SK-N-SH (cell line): ENCODE data around the gene ERGIC1. TPM values are rescaled to one million over a fixed set of nuclear protein-coding genes. Genes with fewer than 3 reads are reported as not detected.

Experiments
- CTCF ChIA-PET: fragments of 300-600, 350-600 bp; formaldehyde crosslinking; extraction: SDS; loops from one replicate; lab custom pipeline; 2021; lab: Yijun Ruan, JAX
- POLR2A ChIA-PET: fragments of 350-600 bp; sonication (Branson Sonifier 250); formaldehyde crosslinking; extraction: SDS; loops from one replicate; lab custom pipeline; 2020; ENCODE audit warnings: antibody characterized with exemption, inconsistent platforms; lab: Yijun Ruan, JAX
- DNase-seq: peaks from one replicate; pipeline ENCODE4 v3.0.0; 2012
- H2AFZ ChIP-seq: fragments of 200-600 bp; sonication (generic); 2 replicates; pipeline ENCODE4 v1.8.1; 2016; ENCODE audit warnings: antibody characterized with exemption, mild to moderate bottlenecking, low read depth
- H3F3A ChIP-seq: fragments of 200-600 bp; sonication (generic); replicated peaks from 2 replicates; pipeline ENCODE3; 2016; ENCODE audit warnings: antibody characterized with exemption, mild to moderate bottlenecking; ENCODE audit not compliant: insufficient read depth
- H3K27ac ChIP-seq, 2 experiments: fragments of 200-500 bp in 1 of 2; fragments of 200-600 bp in 1 of 2; sonication (Bioruptor generic) in 1 of 2; sonication (generic), shearing (Covaris generic) in 1 of 2; 2 replicates each; pipeline versions ENCODE4 v1.5.1 to v1.6.1; 2014 to 2016; ENCODE audit warnings: low read depth in 2 of 2, inconsistent platforms in 1 of 2, low read length in 1 of 2, mild to moderate bottlenecking in 1 of 2, mixed read lengths in 1 of 2
- H3K27me3 ChIP-seq: fragments of 200-600 bp; sonication (generic), shearing (Covaris generic); 2 replicates; pipeline ENCODE4 v1.6.1; 2016; ENCODE audit warnings: mixed run types; ENCODE audit not compliant: insufficient read depth
- H3K36me3 ChIP-seq, 2 experiments: fragments of 200-500 bp in 1 of 2; fragments of 200-600 bp in 1 of 2; sonication (Bioruptor generic) in 1 of 2; sonication (generic) in 1 of 2; replicated peaks in 1 of 2; 2 replicates each; pipeline versions ENCODE3 to v1.5.1; 2014 to 2016; ENCODE audit warnings: low read length in 1 of 2, mild to moderate bottlenecking in 1 of 2; ENCODE audit not compliant: insufficient read depth in 2 of 2, control insufficient read depth in 1 of 2
- H3K4me1 ChIP-seq, 2 experiments: fragments of 200-500 bp in 1 of 2; fragments of 200-600 bp in 1 of 2; sonication (Bioruptor generic) in 1 of 2; sonication (generic), shearing (Covaris generic) in 1 of 2; 2 replicates each; pipeline versions ENCODE4 v1.5.1 to v1.6.1; 2014 to 2016; ENCODE audit warnings: low read depth in 1 of 2, low read length in 1 of 2, mixed run types in 1 of 2; ENCODE audit not compliant: insufficient read depth in 2 of 2, control insufficient read depth in 1 of 2
- H3K4me2 ChIP-seq: fragments of 200-600 bp; sonication (generic), shearing (Covaris generic); 2 replicates; pipeline ENCODE4 v1.6.1; 2017; ENCODE audit warnings: mixed run types
- H3K4me3 ChIP-seq, 2 experiments: fragments of 200-500 bp in 1 of 2; fragments of 200-600 bp in 1 of 2; sonication (Bioruptor generic) in 1 of 2; sonication (generic), shearing (Covaris generic) in 1 of 2; 2 replicates each; pipeline versions ENCODE4 v1.5.1 to v1.8.1; 2014 to 2016; ENCODE audit warnings: low read depth in 2 of 2, inconsistent platforms in 1 of 2, low read length in 1 of 2, mild to moderate bottlenecking in 1 of 2, mixed read lengths in 1 of 2, moderate library complexity in 1 of 2
- H3K79me2 ChIP-seq: fragments of 200-600 bp; sonication (generic); 2 replicates; pipeline ENCODE4 v1.8.1; 2017; ENCODE audit warnings: mild to moderate bottlenecking; ENCODE audit not compliant: insufficient read depth
- H3K9ac ChIP-seq: fragments of 200-600 bp; sonication (generic); 2 replicates; pipeline ENCODE4 v1.6.1; 2017; ENCODE audit warnings: mixed run types
- H3K9me2 ChIP-seq: fragments of 200-600 bp; sonication (generic); 2 replicates; pipeline ENCODE4 v1.6.1; 2017; ENCODE audit warnings: mixed run types
- H3K9me3 ChIP-seq: fragments of 200-600 bp; sonication (generic); 2 replicates; pipeline ENCODE4 v1.6.1; 2017; ENCODE audit warnings: mixed run types, mild to moderate bottlenecking, moderate library complexity
- H4K20me1 ChIP-seq: fragments of 200-600 bp; sonication (generic); 2 replicates; pipeline ENCODE4 v1.6.1; 2017; ENCODE audit warnings: mild to moderate bottlenecking, mixed run types; ENCODE audit not compliant: insufficient read depth
- CHD2 ChIP-seq: fragments of 150-350 bp; IDR thresholded peaks from 2 replicates; pipeline ENCODE4 v1.6.1; 2018; ENCODE audit warnings: low read length; ENCODE audit not compliant: partially characterized antibody
- ELF1 ChIP-seq: IDR thresholded peaks from 2 replicates; pipeline ENCODE4 v1.4.0; 2012
- EP300 ChIP-seq, 2 experiments: IDR thresholded peaks; 2 replicates each; pipeline versions ENCODE4 v1.4.0 to v1.6.1; 2012; ENCODE audit warnings: borderline replicate concordance in 1 of 2, low read depth in 1 of 2, low read length in 1 of 2
- FOSL2 ChIP-seq: IDR thresholded peaks from 2 replicates; pipeline ENCODE4 v1.4.0; 2012; ENCODE audit warnings: low read depth, mild to moderate bottlenecking, moderate library complexity, borderline replicate concordance
- FOXJ3 ChIP-seq: sonication (generic); formaldehyde crosslinking; IDR thresholded peaks from 2 replicates; pipeline ENCODE4 v1.5.1; 2020; ENCODE audit warnings: mild to moderate bottlenecking, missing genetic modification reagents
- GABPA ChIP-seq: IDR thresholded peaks from 2 replicates; pipeline ENCODE4 v1.4.0; 2012; ENCODE audit warnings: low read depth, mild to moderate bottlenecking
- GATA2 ChIP-seq: sonication (generic); formaldehyde crosslinking; IDR thresholded peaks from 2 replicates; pipeline ENCODE4 v1.5.0; 2020; ENCODE audit warnings: mild to moderate bottlenecking, missing genetic modification reagents
- NRF1 ChIP-seq: IDR thresholded peaks from 2 replicates; pipeline ENCODE4 v1.6.1; 2012; ENCODE audit warnings: low read depth, mild to moderate bottlenecking, low read length
- POLR2AphosphoS5 ChIP-seq: IDR thresholded peaks from 2 replicates; pipeline ENCODE4 v1.6.1; 2012; ENCODE audit warnings: low read depth, low read length
- RAD21 ChIP-seq: IDR thresholded peaks from 2 replicates; pipeline ENCODE4 v1.6.1; 2012; ENCODE audit warnings: mild to moderate bottlenecking, low read length
- RCOR1 ChIP-seq: fragments of 150-350 bp; IDR thresholded peaks from 2 replicates; pipeline ENCODE4 v1.6.1; 2017; ENCODE audit warnings: antibody characterized with exemption, low read length
- RFX5 ChIP-seq: IDR thresholded peaks from 2 replicates; pipeline ENCODE4 v1.6.1; 2012; ENCODE audit warnings: mild to moderate bottlenecking, improper control_type of control experiment, low read length
- RXRA ChIP-seq: IDR thresholded peaks from 2 replicates; pipeline ENCODE4 v1.4.0; 2012; ENCODE audit warnings: low read depth, mild to moderate bottlenecking, borderline replicate concordance
- SIN3A ChIP-seq: IDR thresholded peaks from 2 replicates; pipeline ENCODE4 v1.6.1; 2012; ENCODE audit warnings: low read depth, mild to moderate bottlenecking, low read length, moderate library complexity, borderline replicate concordance
- SMC3 ChIP-seq: IDR thresholded peaks from 2 replicates; pipeline ENCODE4 v1.6.1; 2012; ENCODE audit warnings: low read depth, low read length, improper control_type of control experiment
- TEAD4 ChIP-seq: IDR thresholded peaks from 2 replicates; pipeline ENCODE4 v1.4.0; 2012; ENCODE audit warnings: mild to moderate bottlenecking, borderline replicate concordance; ENCODE audit not compliant: insufficient read depth
- USF1 ChIP-seq: IDR thresholded peaks from 2 replicates; pipeline ENCODE4 v1.4.0; 2012; ENCODE audit warnings: low read depth, borderline replicate concordance
- USF2 ChIP-seq: fragments of 150-350 bp; IDR thresholded peaks from 2 replicates; pipeline ENCODE4 v1.6.1; 2017; ENCODE audit warnings: antibody characterized with exemption, low read length, low read depth, borderline replicate concordance
- WGBS: methylation state at CpG from one replicate; pipeline ENCODE4 v1.1.6; 2017; ENCODE audit warnings: low lambda C conversion rate; 5-methylcytosine and 5-hydroxymethylcytosine counted together
- polyA plus RNA-seq, 3 experiments: library from polyadenylated mRNA; depleted of rRNA; stranded (reverse); fragments of >200 nt; gene quantifications; 2 replicates each; pipeline ENCODE4 v1.2.3, GENCODE V29; 2012
- TF ChIP-seq, protein P1 (sequence below): IDR thresholded peaks from 2 replicates; pipeline ENCODE4 v1.6.1; 2012; ENCODE audit warnings: mild to moderate bottlenecking, low read depth, low read length, moderate library complexity
- TF ChIP-seq, protein P2 (sequence below): fragments of 150-350 bp; IDR thresholded peaks from 2 replicates; pipeline ENCODE4 v1.6.1; 2016; ENCODE audit warnings: mild to moderate bottlenecking, low read depth, low read length

ERGIC1 gene
- polyA plus RNA-seq, 1 of the 3 experiments (the other 2 are of a cell fraction) = 101 TPM

DNA sequence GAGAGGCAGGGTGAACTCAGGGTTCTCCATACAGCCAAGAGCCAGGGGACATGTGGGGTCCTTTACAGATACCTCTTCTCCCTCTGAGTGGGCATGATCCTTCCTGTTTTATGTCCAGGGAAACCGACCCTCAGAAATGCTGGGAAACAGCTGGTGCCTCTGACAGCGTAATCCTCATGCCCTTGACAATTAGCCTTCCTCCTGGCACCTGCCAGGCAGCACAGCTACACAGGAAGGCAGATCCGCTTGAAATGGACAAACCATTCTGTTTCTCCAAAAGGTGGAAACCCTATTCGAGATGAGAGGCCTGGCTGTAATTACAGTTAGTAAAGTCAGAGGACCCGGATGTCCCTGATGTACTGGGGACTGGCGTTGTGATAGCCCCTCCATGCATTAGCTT, 7.2 kb downstream of the ERGIC1 start:
- TF ChIP-seq RXRA = no peak
- TF ChIP-seq SMC3 = no peak
- TF ChIP-seq ELF1 = no peak
- TF ChIP-seq EP300 (IDR thresholded peaks at IDR 0.05; ENCODE audit: borderline replicate concordance in 1 of 2, low read depth in 1 of 2, low read length in 1 of 2) = no peak
- TF ChIP-seq, protein P1, sequence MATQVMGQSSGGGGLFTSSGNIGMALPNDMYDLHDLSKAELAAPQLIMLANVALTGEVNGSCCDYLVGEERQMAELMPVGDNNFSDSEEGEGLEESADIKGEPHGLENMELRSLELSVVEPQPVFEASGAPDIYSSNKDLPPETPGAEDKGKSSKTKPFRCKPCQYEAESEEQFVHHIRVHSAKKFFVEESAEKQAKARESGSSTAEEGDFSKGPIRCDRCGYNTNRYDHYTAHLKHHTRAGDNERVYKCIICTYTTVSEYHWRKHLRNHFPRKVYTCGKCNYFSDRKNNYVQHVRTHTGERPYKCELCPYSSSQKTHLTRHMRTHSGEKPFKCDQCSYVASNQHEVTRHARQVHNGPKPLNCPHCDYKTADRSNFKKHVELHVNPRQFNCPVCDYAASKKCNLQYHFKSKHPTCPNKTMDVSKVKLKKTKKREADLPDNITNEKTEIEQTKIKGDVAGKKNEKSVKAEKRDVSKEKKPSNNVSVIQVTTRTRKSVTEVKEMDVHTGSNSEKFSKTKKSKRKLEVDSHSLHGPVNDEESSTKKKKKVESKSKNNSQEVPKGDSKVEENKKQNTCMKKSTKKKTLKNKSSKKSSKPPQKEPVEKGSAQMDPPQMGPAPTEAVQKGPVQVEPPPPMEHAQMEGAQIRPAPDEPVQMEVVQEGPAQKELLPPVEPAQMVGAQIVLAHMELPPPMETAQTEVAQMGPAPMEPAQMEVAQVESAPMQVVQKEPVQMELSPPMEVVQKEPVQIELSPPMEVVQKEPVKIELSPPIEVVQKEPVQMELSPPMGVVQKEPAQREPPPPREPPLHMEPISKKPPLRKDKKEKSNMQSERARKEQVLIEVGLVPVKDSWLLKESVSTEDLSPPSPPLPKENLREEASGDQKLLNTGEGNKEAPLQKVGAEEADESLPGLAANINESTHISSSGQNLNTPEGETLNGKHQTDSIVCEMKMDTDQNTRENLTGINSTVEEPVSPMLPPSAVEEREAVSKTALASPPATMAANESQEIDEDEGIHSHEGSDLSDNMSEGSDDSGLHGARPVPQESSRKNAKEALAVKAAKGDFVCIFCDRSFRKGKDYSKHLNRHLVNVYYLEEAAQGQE = no peak
- TF ChIP-seq FOSL2 = no peak
- TF ChIP-seq NRF1 = no peak
- TF ChIP-seq, protein P2, sequence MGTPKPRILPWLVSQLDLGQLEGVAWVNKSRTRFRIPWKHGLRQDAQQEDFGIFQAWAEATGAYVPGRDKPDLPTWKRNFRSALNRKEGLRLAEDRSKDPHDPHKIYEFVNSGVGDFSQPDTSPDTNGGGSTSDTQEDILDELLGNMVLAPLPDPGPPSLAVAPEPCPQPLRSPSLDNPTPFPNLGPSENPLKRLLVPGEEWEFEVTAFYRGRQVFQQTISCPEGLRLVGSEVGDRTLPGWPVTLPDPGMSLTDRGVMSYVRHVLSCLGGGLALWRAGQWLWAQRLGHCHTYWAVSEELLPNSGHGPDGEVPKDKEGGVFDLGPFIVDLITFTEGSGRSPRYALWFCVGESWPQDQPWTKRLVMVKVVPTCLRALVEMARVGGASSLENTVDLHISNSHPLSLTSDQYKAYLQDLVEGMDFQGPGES = no peak
- no peak for TF ChIP-seq FOXJ3 (CRISPR knock-in tag)
- TF ChIP-seq TEAD4 = no peak
- TF ChIP-seq GATA2 (CRISPR knock-in tag) = no peak
- no peak for TF ChIP-seq USF1
- TF ChIP-seq RAD21 = no peak
- no peak for TF ChIP-seq GABPA
- no peak for TF ChIP-seq POLR2AphosphoS5
- TF ChIP-seq RCOR1 = no peak
- no peak for TF ChIP-seq CHD2
- no peak for TF ChIP-seq USF2
- TF ChIP-seq SIN3A = no peak
- TF ChIP-seq RFX5 = no peak
- TF ChIP-seq, all 33 proteins: peak for 0
- Histone ChIP-seq H3F3A (no peaks in the 10 kb centered on the region), H3K9me2 (no peaks in the 10 kb centered on the region), H3K9me3 (no peaks in the 10 kb centered on the region), H2AFZ (no peak overlapping the region), H3K4me1 (peaks cover 0 to 3% of the 10 kb centered on the region in 2 experiments; a peak in 1 of 4 replicates), H3K9ac (no peak overlapping the region), H4K20me1 (peaks cover 18% of the 10 kb centered on the region), H3K27me3 (no peaks in the 10 kb centered on the region), H3K27ac (no peak overlapping the region), H3K79me2 (peaks cover 78% of the 10 kb centered on the region), H3K4me2 (no peak overlapping the region), H3K4me3 (no peak overlapping the region), H3K36me3 (peaks cover 7 to 22% of the 10 kb centered on the region in 2 experiments)
- POLR2A ChIA-PET = no interaction called here
- no peak for DNase-seq
- CTCF ChIA-PET = no interaction called here
- 74% methylated on average over 6 of the region's 6 CpGs for WGBS
